M059J (cell line): ENCODE data around the gene TNFAIP8L1. TPM values are rescaled to one million over a fixed set of nuclear protein-coding genes. Genes with fewer than 3 reads are reported as not detected.

Experiments
- DNase-seq: peaks from one replicate; pipeline ENCODE4 v3.0.0-alpha.2; 2012; ENCODE audit warnings: low read depth
- total RNA-seq: library from RNA; depleted of rRNA; stranded (reverse); fragments of >200 nt; shearing (Covaris generic); gene quantifications from 2 replicates; pipeline ENCODE4 v1.2.3, GENCODE V29; 2014; rRNA removed

The TNFAIP8L1 gene
- total RNA-seq, 1 experiment from 2014 or later, result 3.3 TPM

DNA sequence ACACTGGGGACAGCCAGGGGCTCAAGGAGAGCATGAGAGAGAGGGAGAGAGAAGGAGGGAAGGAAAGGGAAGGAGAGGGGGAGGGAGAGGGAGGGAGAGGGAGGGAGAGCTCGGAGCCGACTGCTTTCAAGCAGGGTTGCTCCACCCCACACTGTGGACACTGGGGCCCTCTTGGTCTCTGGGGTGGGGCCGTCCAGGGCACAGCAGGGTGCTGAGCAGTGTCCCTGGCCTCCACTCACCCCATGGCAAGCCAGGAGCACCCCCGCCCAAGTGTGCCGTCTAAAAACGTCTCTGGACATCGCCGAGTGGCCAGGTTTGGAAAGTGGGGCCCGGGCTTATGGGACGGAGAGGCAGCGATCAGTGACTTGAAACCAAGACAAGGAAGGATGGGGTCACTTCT, 63.4 kb downstream of the TNFAIP8L1 start:
- DNase-seq, result no peak

DNA sequence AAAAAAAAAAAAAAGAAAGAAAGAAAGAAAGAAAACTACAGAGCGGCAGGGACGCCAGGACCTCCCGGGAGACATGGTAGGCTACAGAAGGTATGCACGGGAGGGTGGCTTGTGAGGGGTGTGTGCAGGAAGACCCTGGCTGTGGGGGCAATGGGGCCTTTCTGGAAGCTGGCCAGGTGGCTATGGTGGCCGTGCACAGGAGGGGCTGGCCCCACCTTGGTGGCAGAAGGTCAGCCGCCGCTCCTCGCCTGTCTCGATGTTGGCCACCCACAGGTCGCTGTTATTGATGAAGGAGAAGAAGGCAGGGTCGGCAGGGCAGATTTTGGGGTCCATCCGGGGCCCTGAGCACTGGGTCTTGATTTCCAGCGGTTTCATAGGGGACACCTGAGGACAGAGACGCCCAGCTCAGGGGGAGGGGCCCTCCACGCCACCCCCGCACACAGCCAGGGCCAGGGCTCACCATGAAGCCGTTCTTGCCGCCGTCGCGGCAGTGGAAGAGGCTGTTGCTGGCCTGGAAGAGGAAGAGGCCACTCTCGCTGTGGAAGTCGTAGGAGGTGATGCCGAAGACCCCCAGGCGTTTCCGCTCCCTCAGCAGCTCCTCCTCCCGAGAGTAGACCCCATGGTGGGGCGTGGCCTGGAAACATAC, 64.5 kb downstream of the TNFAIP8L1 start:
- DNase-seq, result no peak

DNA sequence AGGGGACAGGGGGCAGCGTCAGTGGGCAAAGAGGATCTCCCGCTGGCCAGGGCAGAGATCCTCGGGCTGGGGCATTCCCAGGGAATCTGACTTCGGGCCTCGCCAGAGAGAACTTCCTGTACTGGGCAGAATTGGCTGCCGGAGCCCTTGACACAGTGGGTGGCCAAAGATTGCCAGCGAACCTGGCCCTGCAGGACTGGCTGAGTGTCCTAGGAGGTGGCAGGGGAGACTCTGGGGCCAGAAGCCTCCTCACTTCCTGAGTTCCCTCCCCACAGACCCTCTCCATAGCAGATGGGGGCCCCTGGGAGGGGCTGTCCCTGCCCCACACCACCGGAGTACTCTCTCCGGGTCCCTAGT, 65.0 kb downstream of the TNFAIP8L1 start:
- DNase-seq, result no peak

Other genes starting within 250 kb of the TNFAIP8L1 start
- 60.5 and 99.7 TPM in 2 replicates for gene SH3GL1, start 239.0 kb upstream of the TNFAIP8L1 start, total RNA-seq
- gene CHAF1A, start 236.9 kb upstream of the TNFAIP8L1 start, total RNA-seq, result 22.8 and 38.1 TPM in 2 replicates
- gene UBXN6, start 181.7 kb upstream of the TNFAIP8L1 start, total RNA-seq, result 78.5 and 127 TPM in 2 replicates
- 36.1 and 69.3 TPM in 2 replicates for gene HDGFL2, start 167.2 kb upstream of the TNFAIP8L1 start, total RNA-seq
- 0.02 TPM in 2 replicates for gene PLIN4, start 121.0 kb upstream of the TNFAIP8L1 start, total RNA-seq
- not detected in 2 replicates for gene PLIN5, start 104.3 kb upstream of the TNFAIP8L1 start, total RNA-seq
- 0.64 TPM in 1 of 2 replicates, not detected in the other for gene LRG1, start 99.5 kb upstream of the TNFAIP8L1 start, total RNA-seq
- gene SEMA6B, start 79.8 kb upstream of the TNFAIP8L1 start, total RNA-seq, result 0.89 and 1.6 TPM in 2 replicates
- gene MYDGF, start 30.8 kb downstream of the TNFAIP8L1 start, total RNA-seq, result 276 and 367 TPM in 2 replicates
- 67.0 and 71.4 TPM in 2 replicates for gene DPP9, start 84.3 kb downstream of the TNFAIP8L1 start, total RNA-seq
- 7.5 and 11.0 TPM in 2 replicates for gene FEM1A, start 152.2 kb downstream of the TNFAIP8L1 start, total RNA-seq
- 2.6 and 5.2 TPM in 2 replicates for gene TICAM1, start 192.2 kb downstream of the TNFAIP8L1 start, total RNA-seq
- gene PLIN3, start 228.2 kb downstream of the TNFAIP8L1 start, total RNA-seq, result 165 and 222 TPM in 2 replicates